Adrenal gland (tissue), 19 donors: Measurements from ENCODE around the gene BLTP2. TPM values are rescaled to one million over a fixed set of nuclear protein-coding genes. Genes with fewer than 3 reads are reported as not detected.

Experiments
- DNase-seq, 7 donors: peaks; one replicate each; pipeline ENCODE4 v3.0.0-alpha.2; 2019 to 2020
- H3K27ac ChIP-seq, 5 donors: fragments of 200-600 bp; sonication (generic) in 4 of 5; 1 replicate in 3 of 5; 2 replicates in 2 of 5; pipeline versions ENCODE4 v1.5.1 to v1.8.0; 2016 to 2020; ENCODE audit warnings: mild to moderate bottlenecking in 1 of 5
- H3K27me3 ChIP-seq: fragments of 200-600 bp; 2 replicates; pipeline ENCODE4 v1.8.0; 2021
- H3K36me3 ChIP-seq, 2 donors: fragments of 200-600 bp; replicated peaks in 1 of 2; 1 replicate in 1 of 2; 2 replicates in 1 of 2; pipeline versions ENCODE4 v1.5.1 to v1.8.0; 2018 to 2022
- H3K4me1 ChIP-seq, 2 donors: fragments of 200-600 bp; replicated peaks in 1 of 2; 1 replicate in 1 of 2; 2 replicates in 1 of 2; pipeline versions ENCODE4 v1.5.1 to v1.8.0; 2018 to 2021
- H3K4me3 ChIP-seq, 4 donors: fragments of 200-600 bp; sonication (generic) in 3 of 4; one replicate each; pipeline ENCODE4 v1.5.1; 2016 to 2018
- H3K9me3 ChIP-seq, 3 donors: fragments of 200-600 bp; sonication (generic) in 1 of 3; replicated peaks in 1 of 3; 1 replicate in 2 of 3; 2 replicates in 1 of 3; pipeline versions ENCODE4 v1.5.1 to v1.8.0; 2016 to 2021
- POLR2A ChIP-seq, 2 donors: fragments of 450-650 bp; IDR thresholded peaks; one replicate each; pipeline ENCODE4 v1.6.1; 2017; ENCODE audit warnings: antibody characterized with exemption in 2 of 2, mild to moderate bottlenecking in 2 of 2, moderate library complexity in 1 of 2
- WGBS, 4 donors: extraction: QIAGEN DNeasy Blood & Tissue Kit in 2 of 4; methylation state at CpG; one replicate each; pipeline versions ENCODE4 v1.1.5 to v1.1.7; 2013 to 2017; 5-methylcytosine and 5-hydroxymethylcytosine counted together
- intact Hi-C, 2 donors: fragments of 100-400 bp; cut with DNase I; formaldehyde crosslinking; loops; one replicate each; pipeline versions ENCODE4 v1.14.1 to v1.15.0; 2022 to 2023
- long read RNA-seq, 10 donors: library from polyadenylated mRNA in 3 of 10; unstranded in 2 of 10; stranded (forward) in 1 of 10; transcript quantifications; one replicate each; pipeline ENCODE4 v2.0.0 and lab custom pipeline, GENCODE V29; 2021 to 2026
- polyA plus RNA-seq, 3 donors: library from polyadenylated mRNA; stranded (reverse); fragments of 200-250 nt in 2 of 3; fragments of 350-450 nt in 1 of 3; fragmentation: Illumina TruSeq in 1 of 3; extraction: RNeasy Lipid Tissue Mini Kit (QIAGEN cat#74804) in 1 of 3; gene quantifications; one replicate each; pipeline ENCODE4 v1.2.3, GENCODE V29; 2013 to 2014
- total RNA-seq, 9 donors: library from RNA; depleted of rRNA in 4 of 9; stranded (reverse); fragments of >200 nt in 4 of 9; fragments of 120-200 nt in 1 of 9; fragmentation: NEBNext Ultra II Directional in 1 of 9; extraction: Animal tissue kit (Norgen Biotek cat#: 25700) in 1 of 9; gene quantifications; one replicate each; pipeline versions ENCODE4 v1.1.0 to v1.2.4, GENCODE V29; 2013 to 2023
- TF ChIP-seq, protein P1 (sequence below), 6 experiments: fragments of 450-650 bp in 4 of 6; fragments of 200-600 bp in 2 of 6; sonication (generic) in 1 of 6; IDR thresholded peaks; 1 replicate in 5 of 6; 2 replicates in 1 of 6; pipeline versions ENCODE4 v1.5.1 to v1.8.0; 2016 to 2021; ENCODE audit warnings: antibody characterized with exemption in 6 of 6, mild to moderate bottlenecking in 2 of 6, moderate library complexity in 1 of 6
- donor health status: healthy with polysubstance abuse.
- donor health status: Bipolar disorder and iron deficiency.
- donor health status: DM: yes; HTN: yes; CAD: no.
- donor health status: DM: no; HTN: no; CAD: no.
- donor health status: DM: no; HTN: no; CAD: no.
- donor health status: DM: yes; HTN: yes; CAD: no.

BLTP2 gene
- total RNA-seq: 100 to 1,000 TPM in 8 of 9 donors, 10 to 100 TPM in 1; 93.1 to 228 (median 139) TPM
- 100 to 1,000 TPM in 1 of 3 donors, 10 to 100 TPM in 2; 27.8 to 137 (median 29.9) TPM for polyA plus RNA-seq
- long read RNA-seq, donor 1, full-length matches to known transcripts: 10 of 132 reads
- long read RNA-seq, donor 1, partial matches to known transcripts: 122 of 132 reads
- long read RNA-seq, donor 1, other reads (novel, unspliced or antisense): 0 of 132 reads
- long read RNA-seq, donor 2, transcript KIAA0100-210 (11 exons, 1,582 nt): major isoform, 7 of 35 reads
- long read RNA-seq, donor 2, partial matches to known transcripts: 24 of 35 reads
- long read RNA-seq, donor 2, other reads (novel, unspliced or antisense): 0 of 35 reads
- long read RNA-seq, donor 3, partial matches to known transcripts: 20 of 25 reads
- long read RNA-seq, donor 3, other reads (novel, unspliced or antisense): 0 of 25 reads
- long read RNA-seq, donor 4, transcript KIAA0100-210 (11 exons, 1,582 nt): major isoform, 5 of 8 reads
- long read RNA-seq, donor 4, partial matches to known transcripts: 2 of 8 reads
- long read RNA-seq, donor 4, other reads (novel, unspliced or antisense): 1 of 8 reads
- long read RNA-seq, donor 5, full-length matches to known transcripts: 18 of 55 reads
- long read RNA-seq, donor 5, partial matches to known transcripts: 27 of 55 reads
- long read RNA-seq, donor 5, other reads (novel, unspliced or antisense): 10 of 55 reads
- long read RNA-seq, donor 6, transcript KIAA0100-210 (11 exons, 1,582 nt): major isoform, 5 of 7 reads
- long read RNA-seq, donor 6, partial matches to known transcripts: 2 of 7 reads
- long read RNA-seq, donor 6, other reads (novel, unspliced or antisense): 0 of 7 reads
- long read RNA-seq, donor 7, partial matches to known transcripts: 0 of 6 reads
- long read RNA-seq, donor 7, other reads (novel, unspliced or antisense): 0 of 6 reads
- long read RNA-seq, donor 8, full-length matches to known transcripts: 15 of 51 reads
- long read RNA-seq, donor 8, partial matches to known transcripts: 36 of 51 reads
- long read RNA-seq, donor 8, other reads (novel, unspliced or antisense): 0 of 51 reads
- long read RNA-seq, donor 9, full-length matches to known transcripts: 9 of 20 reads
- long read RNA-seq, donor 9, partial matches to known transcripts: 11 of 20 reads
- long read RNA-seq, donor 9, other reads (novel, unspliced or antisense): 0 of 20 reads
- long read RNA-seq, donor 10, transcript KIAA0100-210 (11 exons, 1,582 nt): major isoform, 9 of 12 reads
- long read RNA-seq, donor 10, partial matches to known transcripts: 0 of 12 reads
- long read RNA-seq, donor 10, other reads (novel, unspliced or antisense): 0 of 12 reads

DNA sequence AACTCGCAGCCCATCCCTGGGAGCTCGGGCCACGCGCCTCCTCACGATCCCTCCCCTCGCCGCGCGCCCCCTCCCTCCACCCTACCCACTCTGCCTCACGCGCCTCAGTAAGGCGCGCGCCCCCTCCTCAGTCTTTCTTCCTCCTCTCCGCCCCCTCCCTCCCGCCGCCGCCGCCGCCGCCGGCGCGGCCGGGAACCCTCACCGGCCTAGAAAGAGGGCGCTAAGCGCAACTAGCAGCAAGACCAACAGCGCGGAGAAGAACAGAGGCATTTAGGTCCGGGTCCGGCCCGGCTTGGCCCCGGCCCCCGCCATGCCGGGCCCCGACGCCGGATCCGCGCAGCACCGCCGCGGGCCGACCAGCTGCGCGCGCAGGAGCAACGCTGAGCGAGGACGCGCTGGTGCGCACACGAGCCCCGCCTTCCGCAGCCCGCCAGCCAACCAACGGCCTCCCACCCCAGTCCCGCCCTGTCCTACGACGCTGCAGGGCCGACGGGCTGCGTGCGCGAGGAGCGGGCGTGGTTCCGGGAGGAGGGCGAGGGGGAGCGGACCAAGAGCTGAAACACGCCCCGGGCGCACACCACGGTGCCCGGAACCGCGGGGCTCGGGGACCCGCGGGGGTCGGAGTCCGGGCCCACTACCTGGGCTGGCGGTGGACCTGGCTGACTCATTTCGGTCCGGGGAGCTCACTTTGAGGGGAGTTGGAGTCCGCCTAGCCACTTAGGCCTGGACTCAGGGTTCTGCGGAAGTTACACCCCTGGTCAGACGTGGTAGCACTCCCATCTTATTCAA, at the start of gene BLTP2:
Gene BLTP2 (minus strand): TSS at position 372 of the 789 bp plus-strand sequence. CDS start 102 bp downstream, at position 270.
- peak; percentile 64 to 90 for TF ChIP-seq POLR2A (IDR thresholded peaks at IDR 0.05)
- TF ChIP-seq, protein P1, sequence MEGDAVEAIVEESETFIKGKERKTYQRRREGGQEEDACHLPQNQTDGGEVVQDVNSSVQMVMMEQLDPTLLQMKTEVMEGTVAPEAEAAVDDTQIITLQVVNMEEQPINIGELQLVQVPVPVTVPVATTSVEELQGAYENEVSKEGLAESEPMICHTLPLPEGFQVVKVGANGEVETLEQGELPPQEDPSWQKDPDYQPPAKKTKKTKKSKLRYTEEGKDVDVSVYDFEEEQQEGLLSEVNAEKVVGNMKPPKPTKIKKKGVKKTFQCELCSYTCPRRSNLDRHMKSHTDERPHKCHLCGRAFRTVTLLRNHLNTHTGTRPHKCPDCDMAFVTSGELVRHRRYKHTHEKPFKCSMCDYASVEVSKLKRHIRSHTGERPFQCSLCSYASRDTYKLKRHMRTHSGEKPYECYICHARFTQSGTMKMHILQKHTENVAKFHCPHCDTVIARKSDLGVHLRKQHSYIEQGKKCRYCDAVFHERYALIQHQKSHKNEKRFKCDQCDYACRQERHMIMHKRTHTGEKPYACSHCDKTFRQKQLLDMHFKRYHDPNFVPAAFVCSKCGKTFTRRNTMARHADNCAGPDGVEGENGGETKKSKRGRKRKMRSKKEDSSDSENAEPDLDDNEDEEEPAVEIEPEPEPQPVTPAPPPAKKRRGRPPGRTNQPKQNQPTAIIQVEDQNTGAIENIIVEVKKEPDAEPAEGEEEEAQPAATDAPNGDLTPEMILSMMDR (IDR thresholded peaks at IDR 0.05): peak in 3 of 6 experiments; percentile 29 to 38 (median 32)
- no peaks in the 10 kb centered on the region for H3K9me3 ChIP-seq
- peaks cover 0 to 44% of the 10 kb centered on the region in 2 donors for H3K36me3 ChIP-seq
- peak within 1 kb of the TSS; percentile 87 to 99 (median 92) for H3K27ac ChIP-seq
- WGBS, 4 donors: 0 to 2% (median 1%) methylated on average over 3 to 89 of the region's 89 CpGs
- DNase-seq: peak; percentile 95 to 98 (median 96)
- peak within 1 kb of the TSS; percentile 63 to 90 (median 89) for H3K4me3 ChIP-seq
- intact Hi-C loops: loop anchor here in 1 of 2 donors (5.0 kb wide), 1 partner anchor 37 kb away; no protein-coding TSS in a partner anchor
- H3K4me1 ChIP-seq: peaks cover 30 to 54% of the 10 kb centered on the region in 2 donors
- no peaks in the 10 kb centered on the region for H3K27me3 ChIP-seq

DNA sequence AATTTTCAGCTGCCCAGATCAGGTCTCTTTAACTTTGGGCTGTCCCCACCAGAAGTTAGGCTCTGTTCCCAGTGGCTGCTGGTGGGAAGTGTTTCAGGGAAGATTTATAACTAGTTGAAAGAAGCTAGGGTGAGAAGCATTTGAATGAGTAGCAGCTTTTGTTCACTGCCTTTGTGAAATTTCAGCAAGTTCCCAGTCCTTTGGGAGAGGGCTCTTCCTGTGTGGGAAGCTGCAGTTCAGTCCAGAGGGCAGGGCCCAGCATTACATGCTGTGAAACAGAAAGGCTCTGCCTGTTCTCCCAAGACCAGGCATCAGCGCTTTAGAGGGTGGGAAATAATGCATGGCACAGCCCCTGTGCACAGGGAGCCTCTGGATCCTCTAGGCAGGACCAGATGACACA, 48.9 kb upstream of the BLTP2 start:
- Histone ChIP-seq H3K4me1 (no peaks in the 10 kb centered on the region), H3K27me3 (no peaks in the 10 kb centered on the region), H3K4me3 (no peak overlapping the region), H3K9me3 (no peaks in the 10 kb centered on the region), H3K36me3 (peaks cover 0 to 100% of the 10 kb centered on the region in 2 donors), H3K27ac (no peak overlapping the region)
- WGBS, 4 donors: 75 to 100% (median 88%) methylated on average over 1 of the region's 1 CpG
- no peak for DNase-seq
- intact Hi-C loops: no loop called here
- TF ChIP-seq POLR2A (IDR thresholded peaks at IDR 0.05): no peak
- TF ChIP-seq, protein P1 (IDR thresholded peaks at IDR 0.05): no peak

DNA sequence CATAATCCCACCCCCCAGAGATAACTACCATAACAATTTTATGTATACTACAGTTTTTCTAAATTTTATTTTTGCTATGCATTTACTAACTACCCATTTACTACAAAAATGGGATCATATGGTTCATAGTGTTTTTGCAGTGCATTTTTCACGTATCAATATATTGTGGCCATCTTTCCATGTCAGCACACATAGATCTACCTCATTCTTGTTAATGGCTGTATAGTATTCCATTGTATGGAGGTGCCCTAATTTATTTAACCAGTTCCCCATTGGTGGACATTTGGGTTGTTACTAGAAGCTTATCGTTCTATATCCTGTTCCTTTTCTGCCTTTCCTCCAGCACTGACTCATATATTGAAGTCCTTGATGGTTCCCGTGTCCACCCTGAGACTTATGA, 44.1 kb upstream of the BLTP2 start:
- Histone ChIP-seq H3K9me3 (no peaks in the 10 kb centered on the region), H3K27me3 (no peaks in the 10 kb centered on the region), H3K4me1 (peaks cover 3 to 8% of the 10 kb centered on the region in 2 donors), H3K36me3 (peaks cover 0 to 100% of the 10 kb centered on the region in 2 donors), H3K4me3 (no peak overlapping the region), H3K27ac (no peak overlapping the region)
- WGBS, 4 donors: 75 to 87% (median 83%) methylated on average over 3 of the region's 3 CpGs
- no peak for DNase-seq
- intact Hi-C loops: loop anchor here in 1 of 2 donors (10.0 kb wide), 1 partner anchor 54 kb away; no protein-coding TSS in a partner anchor
- TF ChIP-seq, protein P1 (IDR thresholded peaks at IDR 0.05): no peak
- TF ChIP-seq POLR2A (IDR thresholded peaks at IDR 0.05): no peak
